ENCODE measurements around the gene LARP4.

- TF ChIP-seq, protein P1, sequence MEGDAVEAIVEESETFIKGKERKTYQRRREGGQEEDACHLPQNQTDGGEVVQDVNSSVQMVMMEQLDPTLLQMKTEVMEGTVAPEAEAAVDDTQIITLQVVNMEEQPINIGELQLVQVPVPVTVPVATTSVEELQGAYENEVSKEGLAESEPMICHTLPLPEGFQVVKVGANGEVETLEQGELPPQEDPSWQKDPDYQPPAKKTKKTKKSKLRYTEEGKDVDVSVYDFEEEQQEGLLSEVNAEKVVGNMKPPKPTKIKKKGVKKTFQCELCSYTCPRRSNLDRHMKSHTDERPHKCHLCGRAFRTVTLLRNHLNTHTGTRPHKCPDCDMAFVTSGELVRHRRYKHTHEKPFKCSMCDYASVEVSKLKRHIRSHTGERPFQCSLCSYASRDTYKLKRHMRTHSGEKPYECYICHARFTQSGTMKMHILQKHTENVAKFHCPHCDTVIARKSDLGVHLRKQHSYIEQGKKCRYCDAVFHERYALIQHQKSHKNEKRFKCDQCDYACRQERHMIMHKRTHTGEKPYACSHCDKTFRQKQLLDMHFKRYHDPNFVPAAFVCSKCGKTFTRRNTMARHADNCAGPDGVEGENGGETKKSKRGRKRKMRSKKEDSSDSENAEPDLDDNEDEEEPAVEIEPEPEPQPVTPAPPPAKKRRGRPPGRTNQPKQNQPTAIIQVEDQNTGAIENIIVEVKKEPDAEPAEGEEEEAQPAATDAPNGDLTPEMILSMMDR (tag by site-specific recombination; IDR thresholded peaks at IDR 0.05): no peak
- TF ChIP-seq ZSCAN18 (tag by site-specific recombination; IDR thresholded peaks at IDR 0.05) (no peak), TCF7L2 (IDR thresholded peaks at IDR 0.05; ENCODE audit: borderline replicate concordance, low read depth, low read length) (no peak), TSHZ1 (tag by site-specific recombination; IDR thresholded peaks at IDR 0.05; ENCODE audit: borderline replicate concordance) (no peak), ZNF239 (tag by site-specific recombination; IDR thresholded peaks at IDR 0.05) (no peak), ZBTB48 (tag by site-specific recombination; IDR thresholded peaks at IDR 0.05) (no peak), INSM2 (tag by site-specific recombination; IDR thresholded peaks at IDR 0.05) (no peak), ZBTB21 (tag by site-specific recombination; IDR thresholded peaks at IDR 0.05) (no peak), REST (tag by site-specific recombination; IDR thresholded peaks at IDR 0.05) (no peak), ZNF792 (tag by site-specific recombination; IDR thresholded peaks at IDR 0.05) (no peak)
- TF ChIP-seq, protein P2, sequence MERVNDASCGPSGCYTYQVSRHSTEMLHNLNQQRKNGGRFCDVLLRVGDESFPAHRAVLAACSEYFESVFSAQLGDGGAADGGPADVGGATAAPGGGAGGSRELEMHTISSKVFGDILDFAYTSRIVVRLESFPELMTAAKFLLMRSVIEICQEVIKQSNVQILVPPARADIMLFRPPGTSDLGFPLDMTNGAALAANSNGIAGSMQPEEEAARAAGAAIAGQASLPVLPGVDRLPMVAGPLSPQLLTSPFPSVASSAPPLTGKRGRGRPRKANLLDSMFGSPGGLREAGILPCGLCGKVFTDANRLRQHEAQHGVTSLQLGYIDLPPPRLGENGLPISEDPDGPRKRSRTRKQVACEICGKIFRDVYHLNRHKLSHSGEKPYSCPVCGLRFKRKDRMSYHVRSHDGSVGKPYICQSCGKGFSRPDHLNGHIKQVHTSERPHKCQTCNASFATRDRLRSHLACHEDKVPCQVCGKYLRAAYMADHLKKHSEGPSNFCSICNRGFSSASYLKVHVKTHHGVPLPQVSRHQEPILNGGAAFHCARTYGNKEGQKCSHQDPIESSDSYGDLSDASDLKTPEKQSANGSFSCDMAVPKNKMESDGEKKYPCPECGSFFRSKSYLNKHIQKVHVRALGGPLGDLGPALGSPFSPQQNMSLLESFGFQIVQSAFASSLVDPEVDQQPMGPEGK (tag by site-specific recombination; IDR thresholded peaks at IDR 0.05): no peak
- TF ChIP-seq, protein P3, sequence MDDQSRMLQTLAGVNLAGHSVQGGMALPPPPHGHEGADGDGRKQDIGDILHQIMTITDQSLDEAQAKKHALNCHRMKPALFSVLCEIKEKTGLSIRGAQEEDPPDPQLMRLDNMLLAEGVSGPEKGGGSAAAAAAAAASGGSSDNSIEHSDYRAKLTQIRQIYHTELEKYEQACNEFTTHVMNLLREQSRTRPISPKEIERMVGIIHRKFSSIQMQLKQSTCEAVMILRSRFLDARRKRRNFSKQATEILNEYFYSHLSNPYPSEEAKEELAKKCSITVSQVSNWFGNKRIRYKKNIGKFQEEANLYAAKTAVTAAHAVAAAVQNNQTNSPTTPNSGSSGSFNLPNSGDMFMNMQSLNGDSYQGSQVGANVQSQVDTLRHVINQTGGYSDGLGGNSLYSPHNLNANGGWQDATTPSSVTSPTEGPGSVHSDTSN (CRISPR knock-in tag; IDR thresholded peaks at IDR 0.05): no peak
Measured at GRCh38 chr12:50403001-50403440, 2.3 kb downstream of the LARP4 start.

Measured in HEK293 (cell line).